DOHH2 (cell line): ENCODE results near the gene CYP2A6.
"Not testable (repeated sequence)": the region's sequence is repeated elsewhere in the genome, so short reads cannot be mapped to it uniquely, and the experiment has no call there.

ENCODE experiments used
- H3F3A ChIP-seq: fragments of 200-600 bp; sonication (generic), shearing (Covaris generic); 2 replicates; pipeline ENCODE4 v1.6.0; 2016; ENCODE audit warnings: antibody characterized with exemption, mild to moderate bottlenecking; ENCODE audit not compliant: control insufficient read depth, insufficient read depth
- H3K27ac ChIP-seq: fragments of 200-600 bp; sonication (generic); 2 replicates; pipeline ENCODE4 v1.5.1; 2014; ENCODE audit warnings: low read depth, mild to moderate bottlenecking, low read length, moderate library complexity
- H3K27me3 ChIP-seq: fragments of 200-600 bp; sonication (generic); 2 replicates; pipeline ENCODE4 v1.6.1; 2014; ENCODE audit warnings: mild to moderate bottlenecking, low read length, mixed read lengths; ENCODE audit not compliant: control insufficient read depth
- H3K36me3 ChIP-seq: fragments of 200-600 bp; sonication (generic); 2 replicates; pipeline ENCODE4 v1.6.1; 2014; ENCODE audit warnings: mild to moderate bottlenecking, low read length, moderate library complexity, mixed read lengths; ENCODE audit not compliant: control insufficient read depth
- H3K4me1 ChIP-seq: fragments of 200-600 bp; sonication (generic); 2 replicates; pipeline ENCODE4 v1.6.1; 2014; ENCODE audit warnings: mild to moderate bottlenecking, low read length, mixed read lengths; ENCODE audit not compliant: control insufficient read depth
- H3K4me2 ChIP-seq: fragments of 200-600 bp; sonication (generic); 2 replicates; pipeline ENCODE4 v1.6.0; 2014; ENCODE audit warnings: mild to moderate bottlenecking, low read length, moderate library complexity
- H3K4me3 ChIP-seq: fragments of 200-600 bp; sonication (generic); 2 replicates; pipeline ENCODE4 v1.5.1; 2014; ENCODE audit warnings: mild to moderate bottlenecking, low read length, mixed read lengths
- H3K79me2 ChIP-seq: fragments of 200-600 bp; sonication (generic); 2 replicates; pipeline ENCODE4 v1.6.1; 2014; ENCODE audit warnings: mild to moderate bottlenecking, low read length, mixed read lengths; ENCODE audit not compliant: control insufficient read depth
- H3K9me2 ChIP-seq: fragments of 200-600 bp; sonication (generic); replicated peaks from 2 replicates; pipeline ENCODE4 v1.6.1; 2014; ENCODE audit warnings: mild to moderate bottlenecking, low read length, mixed read lengths; ENCODE audit not compliant: control insufficient read depth
- H3K9me3 ChIP-seq: fragments of 200-600 bp; sonication (generic); 2 replicates; pipeline ENCODE4 v1.6.1; 2014; ENCODE audit warnings: antibody characterized with exemption, low read length, mixed read lengths; ENCODE audit not compliant: control insufficient read depth, insufficient read depth
- H4K20me1 ChIP-seq: fragments of 200-600 bp; sonication (generic); 2 replicates; pipeline ENCODE4 v1.6.0; 2014; ENCODE audit warnings: low read depth, mild to moderate bottlenecking, antibody characterized with exemption, low read length, moderate library complexity; ENCODE audit not compliant: control insufficient read depth, insufficient read depth
- CTCF ChIP-seq: fragments of 200-600 bp; sonication (generic); IDR thresholded peaks from one replicate; pipeline ENCODE4 v1.5.1; 2014; ENCODE audit warnings: antibody characterized with exemption, mild to moderate bottlenecking, low read depth, low read length; ENCODE audit not compliant: poor library complexity, severe bottlenecking
- EZH2phosphoT487 ChIP-seq: fragments of 200-600 bp; sonication (generic); IDR thresholded peaks from 2 replicates; pipeline ENCODE4 v1.6.1; 2017; ENCODE audit warnings: borderline replicate concordance, mild to moderate bottlenecking, antibody characterized with exemption, low read length, moderate library complexity, mixed read lengths

CYP2A6 gene

DNA sequence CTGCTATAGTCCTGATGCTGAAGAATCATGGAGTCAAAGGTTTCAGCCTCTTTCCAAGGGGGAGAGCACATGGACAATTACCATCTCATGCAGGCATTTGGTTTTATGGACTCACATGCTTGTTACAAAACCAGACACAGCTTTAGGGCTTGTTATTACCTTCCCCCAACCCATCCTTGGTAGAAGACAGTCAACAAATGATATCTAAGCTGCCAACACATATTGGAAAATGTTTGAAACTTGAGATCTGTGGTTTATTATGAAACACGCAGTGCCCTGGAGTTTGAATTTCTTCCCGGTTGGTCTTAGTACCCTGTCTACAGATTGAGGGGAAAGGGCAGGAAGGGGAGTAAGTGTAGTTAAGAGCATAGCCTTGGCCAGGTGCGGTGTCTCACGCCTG is 12.5 kb upstream of the CYP2A6 start:
- no peaks in the 10 kb centered on the region for H3K9me3 ChIP-seq
- no peak overlapping the region for H3K4me3 ChIP-seq
- no peaks in the 10 kb centered on the region for H4K20me1 ChIP-seq
- no peaks in the 10 kb centered on the region for H3K79me2 ChIP-seq
- H3K27ac ChIP-seq: no peak overlapping the region
- no peaks in the 10 kb centered on the region for H3F3A ChIP-seq
- no peaks in the 10 kb centered on the region for H3K9me2 ChIP-seq
- TF ChIP-seq EZH2phosphoT487 (no peak), CTCF (no peak)
- H3K36me3 ChIP-seq: no peaks in the 10 kb centered on the region
- H3K4me2 ChIP-seq: no peak overlapping the region
- H3K27me3 ChIP-seq: peaks cover 14% of the 10 kb centered on the region
- no peaks in the 10 kb centered on the region for H3K4me1 ChIP-seq

- Histone ChIP-seq H3K36me3 (no peaks in the 10 kb centered on the region), H4K20me1 (no peaks in the 10 kb centered on the region), H3K27me3 (peaks cover 14% of the 10 kb centered on the region), H3K79me2 (no peaks in the 10 kb centered on the region), H3F3A (no peaks in the 10 kb centered on the region), H3K9me2 (no peaks in the 10 kb centered on the region), H3K4me2 (no peak overlapping the region), H3K9me3 (no peaks in the 10 kb centered on the region), H3K4me3 (no peak overlapping the region), H3K27ac (no peak overlapping the region), H3K4me1 (no peaks in the 10 kb centered on the region)
- no peak for TF ChIP-seq CTCF
- TF ChIP-seq EZH2phosphoT487: no peak
These were observed 12.1 kb upstream of the CYP2A6 start for GRCh38 chr19:40862333-40862732.

DNA sequence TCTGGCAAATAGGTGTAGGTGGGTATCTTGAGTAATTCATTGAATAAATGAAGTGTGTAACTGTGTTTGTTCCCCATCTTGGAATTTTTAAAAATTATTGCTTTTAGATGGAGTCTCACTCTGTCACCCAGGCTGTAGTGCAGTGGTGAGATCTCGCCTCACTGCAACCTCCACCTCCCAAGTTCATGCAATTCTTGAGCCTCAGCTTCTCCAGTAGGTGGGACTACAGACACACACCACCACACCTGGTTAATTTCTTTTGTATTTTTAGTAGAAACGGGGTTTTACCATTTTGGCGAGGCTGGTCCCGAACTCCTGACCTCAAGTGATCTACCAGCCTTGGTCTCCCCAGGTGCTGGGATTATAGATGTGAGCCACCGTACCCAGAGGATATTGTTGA is 7.9 kb upstream of the CYP2A6 start:
- H3K79me2 ChIP-seq: no peaks in the 10 kb centered on the region
- H3K9me2 ChIP-seq: no peaks in the 10 kb centered on the region
- no peak overlapping the region for H3K4me2 ChIP-seq
- H3K9me3 ChIP-seq: no peaks in the 10 kb centered on the region
- H3K4me1 ChIP-seq: no peaks in the 10 kb centered on the region
- no peaks in the 10 kb centered on the region for H3F3A ChIP-seq
- H3K27me3 ChIP-seq: peaks cover 14% of the 10 kb centered on the region
- no peak overlapping the region for H3K4me3 ChIP-seq
- no peaks in the 10 kb centered on the region for H4K20me1 ChIP-seq
- no peak overlapping the region for H3K27ac ChIP-seq
- no peak for TF ChIP-seq EZH2phosphoT487
- TF ChIP-seq CTCF: no peak
- H3K36me3 ChIP-seq: no peaks in the 10 kb centered on the region

DNA sequence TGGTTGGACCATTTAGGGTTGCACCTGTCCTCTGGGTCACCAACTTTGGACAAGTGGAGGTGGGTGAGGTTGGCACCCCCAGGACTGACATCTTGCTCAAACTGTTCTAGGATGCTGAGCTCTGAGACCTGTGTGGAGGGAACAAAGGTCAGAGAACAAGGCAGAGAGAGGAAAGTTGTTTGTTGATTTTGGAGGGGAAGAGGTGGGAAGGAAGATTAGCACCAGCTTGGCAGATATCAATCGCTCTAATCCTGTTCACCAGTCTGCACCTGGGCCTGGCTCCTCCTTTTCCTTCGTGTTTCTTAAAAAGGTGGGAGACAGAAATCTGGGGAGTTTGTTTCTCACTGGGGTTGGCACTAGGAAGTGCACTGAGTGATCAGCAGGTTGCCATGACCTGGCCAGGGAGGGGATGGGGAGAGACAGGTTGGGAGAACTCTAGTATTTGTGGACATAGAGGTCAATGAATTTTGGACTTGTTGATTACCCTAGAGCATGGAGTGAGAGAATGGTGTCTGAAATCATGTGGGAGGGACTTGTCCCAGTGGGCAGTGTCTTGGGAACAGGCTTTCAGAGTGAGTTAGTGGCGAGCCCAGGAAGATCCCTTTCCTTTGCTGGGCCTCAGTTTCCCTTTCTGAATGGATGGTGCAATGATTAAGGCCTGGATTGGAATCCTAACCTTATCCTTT is 2.4 kb upstream of the CYP2A6 start:
- H3K4me3 ChIP-seq, H3F3A ChIP-seq, H3K4me1 ChIP-seq, H3K4me2 ChIP-seq, H3K9me2 ChIP-seq, H4K20me1 ChIP-seq, H3K27ac ChIP-seq, H3K36me3 ChIP-seq, H3K79me2 ChIP-seq, H3K27me3 ChIP-seq, H3K9me3 ChIP-seq: not testable (repeated sequence)

DNA sequence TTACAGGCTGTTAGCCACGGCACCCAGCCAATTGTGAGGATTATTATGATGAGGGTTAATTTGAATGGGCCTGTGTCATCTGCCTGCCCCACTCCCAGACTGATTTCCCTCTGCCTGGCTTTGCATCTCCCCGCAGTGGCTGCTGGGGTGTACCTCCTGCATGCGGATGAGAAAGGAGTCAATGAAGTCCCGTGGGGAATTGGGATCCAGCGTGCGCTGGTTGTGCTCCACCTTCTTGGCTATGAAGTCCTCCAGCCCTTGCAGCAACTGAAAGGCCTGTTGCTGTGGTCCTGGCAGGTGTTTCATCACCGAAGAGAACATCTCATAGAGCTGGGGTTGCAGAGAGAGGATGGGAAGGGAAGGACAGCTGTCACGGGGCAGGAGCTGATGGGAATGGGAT is 3.5 kb downstream of the CYP2A6 start:
- H3K36me3 ChIP-seq, H3K27ac ChIP-seq, H3K79me2 ChIP-seq, H3K27me3 ChIP-seq, H3F3A ChIP-seq, H3K4me1 ChIP-seq, H4K20me1 ChIP-seq, H3K9me3 ChIP-seq, H3K4me3 ChIP-seq, H3K4me2 ChIP-seq, H3K9me2 ChIP-seq: not testable (repeated sequence)

DNA sequence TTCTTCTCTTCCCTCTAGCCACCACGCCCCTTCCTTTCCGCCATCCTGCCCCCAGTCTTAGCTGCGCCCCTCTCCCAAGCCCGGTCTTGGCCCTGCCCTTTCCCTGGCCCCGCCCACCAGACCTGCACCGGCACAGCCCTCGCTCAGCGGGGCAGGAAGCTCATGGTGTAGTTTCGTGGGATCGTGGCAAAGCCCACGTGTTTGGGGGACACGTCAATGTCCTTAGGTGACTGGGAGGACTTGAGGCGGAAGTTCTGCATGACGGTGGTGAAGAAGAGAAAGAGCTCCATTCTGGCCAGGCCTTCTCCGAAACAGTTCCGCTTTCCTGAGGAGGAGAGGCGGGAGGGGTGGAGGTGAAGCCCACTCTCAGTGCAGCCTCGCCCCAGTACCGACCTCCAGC is 6.6 kb downstream of the CYP2A6 start:
- H3K9me2 ChIP-seq, H3K27ac ChIP-seq, H3K27me3 ChIP-seq, H3K36me3 ChIP-seq, H3K4me1 ChIP-seq, H3K9me3 ChIP-seq, H3F3A ChIP-seq, H4K20me1 ChIP-seq, H3K79me2 ChIP-seq: not testable (repeated sequence)
- Histone ChIP-seq H3K4me2 (peak overlapping the region; percentile 52), H3K4me3 (peak overlapping the region; percentile 52)
